ENCODE data around the gene SORCS3. TPM values are rescaled to one million over a fixed set of nuclear protein-coding genes. Genes with fewer than 3 reads are reported as not detected.

SORCS3 gene
- total and polyA plus RNA-seq, 2 of the 4 experiments (the other 2 are of a cell fraction) = not detected

DNA sequence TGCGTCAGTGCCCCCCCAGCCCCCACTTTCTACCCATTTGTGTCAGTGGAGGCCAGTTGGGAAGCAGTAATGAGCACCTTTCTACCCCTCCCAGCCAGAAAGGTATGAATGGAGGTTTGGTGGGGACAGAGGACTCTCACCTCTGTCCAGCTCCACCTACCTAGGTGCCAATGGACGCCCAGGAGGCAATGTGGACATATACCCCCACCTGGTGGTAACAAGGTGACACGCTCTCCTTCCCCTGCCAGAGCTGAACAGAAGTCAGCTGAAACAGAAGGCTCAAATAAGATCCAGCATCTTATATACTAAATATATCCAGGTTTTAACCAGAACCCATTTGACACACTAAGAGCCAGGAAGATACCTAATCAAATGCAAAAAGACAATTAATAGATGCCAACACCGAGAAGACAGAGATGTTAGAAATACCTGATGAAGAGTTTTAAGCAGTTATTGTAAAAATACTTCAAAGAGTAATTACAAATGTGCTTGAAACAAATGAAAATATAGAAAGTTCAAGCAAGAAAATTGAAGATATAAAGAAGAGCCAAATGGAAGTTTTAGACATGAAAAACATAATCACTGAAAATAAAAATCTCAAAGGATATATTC lies 18.4 kb upstream of the SORCS3 start:
- Histone ChIP-seq H4K8ac (ENCODE audit: low read depth in 2 of 2, low read length in 2 of 2) (no peak overlapping the region), H2BK120ac (ENCODE audit: low read depth, low read length) (no peak overlapping the region), H3K9me1 (ENCODE audit: insufficient read depth, low read length) (no peaks in the 10 kb centered on the region), H2BK5ac (ENCODE audit: low read depth, low read length, poor library complexity, severe bottlenecking) (no peak overlapping the region), H3K9ac (ENCODE audit: low read depth, low read length) (no peak overlapping the region), H3K4me2 (ENCODE audit: low read depth, low read length) (no peak overlapping the region), H3K4me1 (ENCODE audit: control insufficient read depth, insufficient read depth, low read length) (no peaks in the 10 kb centered on the region), H2BK20ac (ENCODE audit: low read depth, low read length) (no peak overlapping the region), H3K36me3 (ENCODE audit: control insufficient read depth, insufficient read depth, low read length) (no peaks in the 10 kb centered on the region), H3K79me1 (ENCODE audit: low read depth in 1 of 2, low read length in 2 of 2) (no peaks in the 10 kb centered on the region), H3K14ac (replicated peaks; ENCODE audit: low read depth, low read length) (no peak overlapping the region), H4K5ac (ENCODE audit: low read depth, low read length) (no peak overlapping the region), H2AK5ac (ENCODE audit: low read depth, low read length) (no peak overlapping the region), H4K91ac (ENCODE audit: insufficient read depth, low read depth, low read length) (no peak overlapping the region), H3K23ac (ENCODE audit: low read depth, low read length) (no peak overlapping the region), H2AFZ (replicated peaks; ENCODE audit: low read length, poor library complexity) (no peak overlapping the region), H4K20me1 (ENCODE audit: insufficient read depth, low read length) (no peaks in the 10 kb centered on the region), H3K27ac (ENCODE audit: insufficient read depth, low read length) (no peak overlapping the region), H2BK15ac (ENCODE audit: low read depth, low read length) (no peak overlapping the region), H3K4me3 (ENCODE audit: insufficient read depth, low read depth, low read length) (no peak overlapping the region), H3K4ac (ENCODE audit: low read depth, low read length) (no peak overlapping the region), H3K27me3 (ENCODE audit: control insufficient read depth, insufficient read depth, low read length) (no peaks in the 10 kb centered on the region), H3K9me3 (ENCODE audit: control insufficient read depth, insufficient read depth, low read length) (no peaks in the 10 kb centered on the region), H3K18ac (ENCODE audit: low read depth, low read length) (no peak overlapping the region), H3K56ac (ENCODE audit: extremely low read depth, insufficient read depth, low read length) (no peak overlapping the region), H2AK9ac (replicated peaks; ENCODE audit: low read depth, low read length, poor library complexity) (no peak overlapping the region)
- BruUV-seq (replicated peaks) = no TSS peak
- intact Hi-C loops (cut with micrococcal nuclease) = no loop called here
- CTCF ChIA-PET = no interaction called here
- no peak for ATAC-seq (ENCODE audit: low read depth)
- whole genome bisulfite sequencing, 2 experiments (ENCODE audit: extremely low coverage in 2 of 2, insufficient read length in 1 of 2) = no CpG with 5 or more reads among the region's 4 CpGs
- POLR2A ChIA-PET (ENCODE audit: unreplicated experiment) = no interaction called here
- TF ChIP-seq MAZ (IDR thresholded peaks at IDR 0.05; ENCODE audit: borderline replicate concordance, low read depth, low read length) (no peak), SMC3 (IDR thresholded peaks at IDR 0.05; ENCODE audit: low read depth, low read length) (peak; percentile 24; the same call in 1 of the 2 replicates), NFE2L2 (IDR thresholded peaks at IDR 0.05; ENCODE audit: low read depth, low read length) (no peak), RAD21 (IDR thresholded peaks at IDR 0.05; ENCODE audit: low read length) (peak; percentile 34), BHLHE40 (IDR thresholded peaks at IDR 0.05; ENCODE audit: low read depth, low read length) (no peak), MXI1 (IDR thresholded peaks at IDR 0.05; ENCODE audit: borderline replicate concordance, low read depth, low read length) (no peak), RFX5 (IDR thresholded peaks at IDR 0.05; ENCODE audit: low read depth, low read length) (no peak)
- DNase-seq = no peak
- dilution Hi-C loops (cut with HindIII; ENCODE audit: low sequenced_read_pairs, unreplicated experiment) = no loop called here
- in situ Hi-C loops (cut with MboI; ENCODE audit: low sequenced_read_pairs) = no loop called here

Measured in IMR-90 (cell line).